Kasumi-1 (cell line): ENCODE data around the gene HEATR5B.

Experiments used
- DNase-seq, 2 experiments: peaks; one replicate each; lab custom pipeline; 2025; lab: John Stamatoyannopoulos, UW

The HEATR5B gene

DNA sequence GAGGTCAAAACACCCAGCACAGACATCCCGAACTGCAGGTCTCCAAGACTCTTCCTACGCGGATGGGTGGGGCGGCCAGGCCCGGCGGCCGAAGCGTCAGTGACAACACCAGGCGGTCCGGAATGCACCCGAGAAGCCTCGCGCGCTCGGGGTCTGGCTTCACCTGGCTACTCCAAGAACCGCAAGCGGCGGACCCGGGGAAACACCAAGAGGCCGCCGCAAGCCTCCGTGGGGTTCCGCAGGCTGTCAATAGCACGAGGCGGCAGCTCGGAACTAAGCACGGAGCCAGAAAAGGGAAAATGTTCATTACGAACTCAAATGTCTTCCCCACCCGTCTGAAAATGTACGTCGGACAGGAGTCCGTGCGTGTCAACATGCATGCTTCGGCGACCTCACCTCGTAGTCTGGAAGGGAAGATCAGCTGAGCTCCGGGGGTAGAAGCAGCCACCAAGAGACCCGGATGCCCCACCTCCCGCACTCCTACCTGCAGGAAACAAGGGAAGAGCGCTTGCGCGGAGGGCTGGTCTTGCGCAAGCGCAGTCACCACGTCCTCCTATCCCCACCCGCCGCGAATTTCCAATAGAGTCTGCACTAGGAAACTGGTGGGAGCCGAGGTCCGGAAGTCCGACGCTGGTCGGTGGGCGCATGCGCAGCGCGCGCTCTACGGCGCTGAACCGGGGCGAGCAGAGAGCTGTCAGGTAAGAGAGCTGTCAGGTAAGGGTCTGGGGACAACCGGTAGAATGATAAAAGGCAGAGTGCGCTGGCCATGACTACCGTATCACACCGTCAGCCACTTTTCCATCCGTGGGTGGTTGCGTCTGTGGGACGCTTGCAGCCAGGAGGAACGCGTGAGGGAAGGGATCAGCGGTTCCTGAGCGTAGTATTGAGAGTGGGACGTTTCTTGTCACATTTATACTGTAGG lies at the start of gene HEATR5B, which contains the start of gene GPATCH11:
Gene HEATR5B (minus strand): TSS at position 500 of the 922 bp plus-strand sequence. CDS start 958 bp downstream, outside the sequence.
Gene GPATCH11 (plus strand): TSS at position 646 of the 922 bp plus-strand sequence. CDS start 3,864 bp downstream, outside the sequence.
- peak; percentile 98 for DNase-seq

GRCh38 chr2:37132914-37133313 lies 48.7 kb upstream of the HEATR5B start:
- no peak for DNase-seq

DNA sequence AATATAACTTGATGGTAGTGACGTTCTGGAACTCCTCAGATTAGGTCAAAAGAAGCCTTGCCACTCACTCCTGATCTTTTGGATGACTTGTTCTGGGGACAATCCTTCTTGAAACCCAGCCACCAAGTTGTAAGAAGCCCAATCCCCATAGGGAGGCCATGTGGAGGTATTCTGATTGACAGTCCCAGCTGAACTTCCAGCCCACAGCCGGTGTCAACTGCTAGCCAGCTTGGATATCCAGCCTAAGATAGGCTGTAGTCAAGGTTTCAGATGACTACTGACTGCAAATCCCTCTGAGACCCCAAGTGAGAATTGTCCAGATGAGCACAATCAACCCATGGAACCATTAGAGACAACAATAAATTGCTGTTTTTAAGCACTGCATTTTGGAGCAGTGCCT lies 41.2 kb upstream of the HEATR5B start:
- no peak for DNase-seq

DNA sequence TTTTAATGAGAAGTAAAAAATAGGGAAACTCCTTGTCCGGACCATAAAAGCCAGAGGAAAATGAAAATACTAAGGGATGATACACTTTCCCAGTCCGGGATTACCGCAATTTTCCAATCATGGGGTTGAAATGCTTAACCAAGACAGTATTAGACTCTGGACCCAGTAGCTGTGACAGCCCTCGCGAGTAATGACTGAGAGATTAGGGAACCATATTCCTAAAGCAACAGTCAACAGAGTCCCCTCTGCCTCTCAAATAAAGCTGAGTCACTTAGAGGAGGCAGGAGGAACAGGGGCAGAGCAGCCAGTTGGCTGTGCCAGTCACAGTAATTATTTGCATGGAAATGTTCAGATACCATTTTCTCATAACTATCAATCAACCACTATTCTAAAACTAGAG lies 35.0 kb upstream of the HEATR5B start:
- no peak for DNase-seq

- DNase-seq, result no peak
Observed at GRCh38 chr2:37117566-37117965, 33.4 kb upstream of the HEATR5B start.

- no peak for DNase-seq
Observed at GRCh38 chr2:37111958-37112357, 27.8 kb upstream of the HEATR5B start.

- no peak for DNase-seq
Observed at GRCh38 chr2:37110306-37111212, 26.4 kb upstream of the HEATR5B start.

GRCh38 chr2:37109523-37109922 lies 25.4 kb upstream of the HEATR5B start:
- no peak for DNase-seq

DNA sequence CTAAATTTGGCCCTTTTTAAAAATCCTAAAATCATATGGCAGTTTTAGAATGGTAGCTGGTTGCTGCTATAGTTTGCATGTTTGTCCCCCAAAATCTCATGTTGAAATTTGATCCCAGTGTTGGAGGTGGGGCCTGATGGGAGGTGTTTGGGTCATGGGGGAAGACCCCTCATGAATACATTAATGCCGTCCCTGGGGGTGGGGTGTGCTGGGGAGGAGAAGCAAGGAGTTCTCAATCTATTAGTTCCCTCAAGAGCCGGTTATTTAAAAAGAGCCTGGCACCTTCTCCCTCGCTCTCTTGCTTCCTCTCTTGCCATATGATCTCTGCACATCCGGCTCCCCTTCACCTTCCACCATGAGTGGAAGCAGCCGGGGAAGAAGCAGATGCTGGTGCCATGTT lies 21.0 kb upstream of the HEATR5B start:
- no peak for DNase-seq

DNA sequence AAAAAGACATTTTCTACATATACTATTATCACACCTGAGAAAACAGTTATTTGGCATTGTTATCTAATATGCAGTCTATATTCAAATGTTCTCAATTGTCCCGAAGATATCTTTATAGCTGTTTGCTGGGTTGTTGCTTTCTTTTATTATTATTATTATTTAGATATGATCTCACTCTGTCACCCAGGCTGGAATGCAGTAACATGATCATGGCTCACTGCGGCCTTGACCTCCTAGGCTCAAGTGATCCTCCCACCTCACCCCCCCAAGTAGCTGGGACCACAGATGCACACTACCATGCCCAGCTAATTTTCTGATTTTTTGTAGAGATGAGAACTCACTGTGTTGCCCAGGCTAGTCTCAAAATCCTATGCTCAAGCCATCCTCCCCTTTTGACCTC lies 20.0 kb upstream of the HEATR5B start:
- no peak for DNase-seq

GRCh38 chr2:37102588-37102987 lies 18.4 kb upstream of the HEATR5B start:
- DNase-seq, result no peak

DNA sequence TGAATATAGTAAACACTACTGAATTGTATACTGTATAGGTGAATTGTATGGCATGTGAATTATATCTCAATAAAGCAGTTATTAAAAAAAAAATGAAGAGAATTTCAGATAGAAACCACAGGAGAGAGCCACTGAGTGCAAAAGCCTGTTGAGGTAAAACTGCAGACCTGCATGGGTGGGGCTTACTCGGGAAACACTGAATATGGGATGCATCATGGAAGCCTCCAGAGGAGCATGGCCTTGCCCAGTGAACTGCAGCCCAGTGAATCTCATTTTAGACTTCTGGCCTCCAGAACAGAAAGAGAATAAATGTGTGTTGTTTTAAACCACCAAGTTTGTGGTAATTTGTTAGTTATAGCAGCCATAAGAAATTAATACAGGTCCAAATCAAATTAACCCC lies 15.9 kb upstream of the HEATR5B start:
- DNase-seq, result no peak

- DNase-seq, result no peak
Observed at GRCh38 chr2:37098416-37099118, 14.4 kb upstream of the HEATR5B start.

DNA sequence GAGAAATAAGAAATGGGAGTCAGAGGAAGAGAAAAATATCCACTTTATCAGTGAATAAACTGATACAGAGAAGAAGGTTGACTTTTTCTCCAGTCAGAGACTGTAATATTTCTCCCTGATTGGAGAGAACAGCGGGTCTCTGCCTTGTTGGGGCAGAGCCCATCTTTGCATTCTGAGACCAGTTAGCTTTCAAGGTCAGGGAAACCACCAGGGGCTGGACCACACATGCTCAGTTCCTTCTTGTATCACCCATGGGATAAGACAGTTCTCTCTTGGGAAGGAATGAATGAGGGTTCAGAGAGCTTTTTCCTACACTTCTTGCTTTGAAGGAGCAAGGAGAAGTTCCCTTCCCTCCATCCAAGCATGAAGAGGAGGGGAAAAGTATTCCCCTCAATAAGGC lies 12.4 kb upstream of the HEATR5B start:
- DNase-seq, result no peak

GRCh38 chr2:37091873-37092272 lies 7.7 kb upstream of the HEATR5B start:
- no peak for DNase-seq

DNA sequence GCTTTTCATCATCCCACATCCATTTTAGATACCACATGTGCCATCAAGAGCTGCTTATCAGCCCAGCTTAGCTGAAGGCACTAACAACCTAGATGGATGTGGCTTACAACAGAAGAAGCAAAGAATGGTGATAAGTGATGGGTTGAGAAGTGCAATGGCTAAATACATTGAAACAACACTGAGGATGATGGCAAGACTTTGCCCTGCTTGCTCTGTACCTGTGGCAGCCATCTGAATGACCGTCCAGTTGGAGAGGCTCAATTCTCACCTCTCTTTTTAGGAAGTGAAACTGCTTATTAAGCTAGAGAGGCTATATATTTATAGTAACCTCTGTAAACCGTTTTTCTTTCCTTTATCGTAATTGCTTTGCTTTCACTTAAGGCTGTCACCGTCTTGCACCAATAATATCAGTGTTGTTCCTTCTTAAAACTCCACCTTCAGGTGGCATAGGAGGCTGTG lies 5.9 kb upstream of the HEATR5B start:
- DNase-seq, result no peak

DNA sequence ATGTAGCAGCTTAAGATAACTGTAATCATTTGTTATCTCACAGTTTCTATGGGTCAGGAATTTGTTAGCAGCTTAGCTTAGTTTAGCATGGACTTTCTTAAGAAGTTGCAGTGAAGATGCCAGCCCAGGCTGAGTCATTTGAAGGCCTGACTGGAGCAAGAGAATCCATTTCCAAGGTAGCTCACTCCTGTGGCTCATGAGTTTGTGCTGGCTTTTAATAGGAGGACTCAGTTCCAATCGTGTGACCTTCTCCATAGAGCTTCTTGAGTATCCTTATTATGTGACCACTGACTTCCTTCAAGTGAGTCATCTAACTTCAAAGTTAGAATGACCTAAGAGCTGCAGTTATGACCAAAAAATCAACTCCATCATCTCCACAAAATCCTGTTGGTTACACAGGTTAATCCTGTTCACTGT lies 1.6 kb upstream of the HEATR5B start:
- DNase-seq, result no peak

DNA sequence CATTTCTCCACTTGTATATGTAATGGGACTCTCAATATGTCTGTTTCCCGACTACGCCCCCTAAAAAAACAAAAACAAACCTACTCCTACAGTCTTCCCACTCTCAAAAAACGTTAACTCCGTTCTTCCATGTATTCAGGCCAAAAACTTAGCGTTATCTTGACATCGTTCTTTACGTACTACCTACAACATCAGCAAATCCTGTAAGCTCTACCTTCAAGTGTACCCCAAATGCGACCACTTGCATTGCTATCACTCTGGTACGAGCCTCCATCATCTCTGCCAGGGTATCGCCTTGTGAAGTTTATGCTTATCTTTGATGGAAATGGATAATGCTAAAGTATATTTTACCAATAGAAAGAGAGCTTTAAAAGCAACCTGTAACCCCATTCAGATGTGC lies 625 bp upstream of the HEATR5B start:
- DNase-seq, result no peak

DNA sequence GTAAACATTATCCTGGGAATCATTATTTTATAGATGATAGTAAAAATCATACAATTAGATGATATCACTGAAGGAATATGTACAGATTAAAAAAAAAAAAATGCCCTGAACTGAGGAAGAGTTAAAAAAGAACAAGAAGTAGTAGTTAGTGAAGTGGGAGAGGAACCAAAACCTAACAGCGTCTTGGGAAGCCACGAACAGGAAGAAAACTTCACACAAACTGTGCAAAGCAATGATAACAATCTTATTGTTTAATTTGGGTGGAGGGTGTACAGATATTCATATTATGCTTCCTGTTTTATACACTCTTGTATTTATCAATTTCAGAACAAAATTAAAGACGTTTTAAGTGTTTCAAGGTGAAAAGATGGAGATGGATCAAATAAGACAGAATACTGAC lies 3.5 kb downstream of the HEATR5B start:
- DNase-seq, result peak; percentile 10 to 21

DNA sequence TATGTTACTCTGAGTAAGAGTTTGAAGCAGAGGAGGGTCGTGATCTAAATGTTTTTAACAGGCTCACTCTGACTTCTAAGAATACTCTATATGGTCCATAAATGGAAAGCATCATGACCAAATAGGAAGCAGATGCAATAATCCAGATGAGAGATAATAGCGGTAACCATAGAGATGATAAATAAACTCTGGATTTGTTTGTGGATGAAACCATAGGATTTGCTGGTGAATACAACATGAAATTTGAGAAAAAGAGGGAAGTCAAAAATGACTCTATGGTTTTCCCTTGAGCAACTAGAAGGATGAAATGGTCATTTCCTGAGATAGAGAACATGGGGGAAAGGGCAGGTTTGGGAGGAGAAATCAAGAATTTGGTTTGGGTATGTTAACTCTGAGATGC lies 3.9 kb downstream of the HEATR5B start:
- peak in 1 of 2 experiments; percentile 5 for DNase-seq

- DNase-seq, result no peak
Observed at GRCh38 chr2:37070931-37071330, 13.2 kb downstream of the HEATR5B start.

DNA sequence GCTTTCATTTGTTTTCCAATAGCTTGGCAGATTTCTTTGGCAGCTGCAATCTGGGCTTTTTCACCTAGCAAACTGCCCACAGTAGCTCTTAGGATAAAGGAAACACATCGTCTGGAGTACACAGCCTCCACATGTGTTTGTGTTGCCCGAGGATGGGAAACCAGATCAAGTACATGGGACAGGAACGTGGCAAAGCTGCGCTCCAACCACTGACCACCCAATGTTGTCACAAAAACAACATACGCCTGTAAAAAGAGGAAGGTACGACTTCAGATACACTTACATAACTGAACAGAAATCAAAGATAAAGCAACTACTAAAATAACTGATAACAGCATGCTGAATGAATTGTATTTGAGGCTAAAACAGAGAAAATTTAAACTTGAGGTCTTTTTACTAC lies 15.5 kb downstream of the HEATR5B start:
- no peak for DNase-seq
